ENCODE results near the gene NTN3.
"Not testable (repeated sequence)": the region's sequence is repeated elsewhere in the genome, so short reads cannot be mapped to it uniquely, and the experiment has no call there.

NTN3 gene

DNA sequence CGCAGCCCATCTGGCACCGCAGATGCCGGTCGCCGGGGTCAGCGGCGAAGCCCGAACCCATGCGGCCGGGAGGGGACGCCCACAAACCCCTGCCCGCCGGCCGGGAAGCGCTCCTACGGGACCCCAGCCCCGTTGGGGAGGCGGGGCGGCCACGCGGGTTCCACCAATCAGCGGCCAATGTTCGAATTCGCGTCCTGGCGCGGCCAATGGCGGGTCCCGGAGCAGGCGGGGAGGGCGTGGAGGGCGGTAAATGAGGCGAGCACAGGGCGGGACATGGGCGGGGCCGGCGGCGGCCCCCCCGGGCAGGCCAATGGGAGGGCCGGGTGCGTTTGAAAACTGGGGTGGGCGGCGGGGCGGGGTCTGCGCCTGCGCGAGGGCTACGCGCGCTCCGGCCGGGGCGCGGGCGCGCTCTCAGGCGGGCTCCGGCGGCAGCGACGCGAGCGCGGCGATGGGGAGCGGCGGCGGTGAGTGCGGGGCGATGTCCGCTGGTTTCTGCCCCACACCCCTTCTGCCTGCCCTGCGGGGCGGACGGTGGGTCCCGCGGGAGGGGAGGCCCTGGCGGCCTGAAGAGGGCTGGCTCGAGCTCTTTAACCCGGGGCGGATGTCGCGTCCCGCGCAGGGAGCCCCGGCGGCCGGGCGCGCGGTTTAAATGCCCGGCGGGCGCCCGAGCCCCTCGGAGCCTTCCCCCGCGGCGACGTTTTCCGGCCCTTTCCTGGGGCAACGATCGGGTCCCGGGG lies 41.9 kb upstream of the NTN3 start, which contains the start of gene CCNF:
TSS of gene CCNF (plus strand) at position 414 of the 737 bp plus-strand sequence. CDS start at position 449, 35 bp downstream.
- H3K9ac ChIP-seq (ENCODE audit: low read depth in 1 of 2, low read length in 2 of 2) = peak within 1 kb of the TSS; percentile 68 to 78
- H3K27ac ChIP-seq (ENCODE audit: low read depth in 2 of 2, low read length in 2 of 2) = peak within 1 kb of the TSS; percentile 43 to 67
- peak within 1 kb of the TSS; percentile 77 to 79 for H3K4me3 ChIP-seq (ENCODE audit: low read length in 2 of 2)
- H3K36me3 ChIP-seq (ENCODE audit: control insufficient read depth in 2 of 2, insufficient read depth in 2 of 2, low read length in 2 of 2) = peaks cover 0 to 3% of the 10 kb centered on the region in 2 donors
- H3K27me3 ChIP-seq (ENCODE audit: control insufficient read depth in 2 of 2, insufficient read depth in 2 of 2, low read length in 2 of 2) = no peaks in the 10 kb centered on the region
- no peaks in the 10 kb centered on the region for H3K9me3 ChIP-seq (ENCODE audit: control insufficient read depth in 2 of 2, low read length in 2 of 2)
- peaks cover 12 to 17% of the 10 kb centered on the region in 2 donors for H3K4me1 ChIP-seq (ENCODE audit: control insufficient read depth in 2 of 2, insufficient read depth in 2 of 2, low read length in 2 of 2)

DNA sequence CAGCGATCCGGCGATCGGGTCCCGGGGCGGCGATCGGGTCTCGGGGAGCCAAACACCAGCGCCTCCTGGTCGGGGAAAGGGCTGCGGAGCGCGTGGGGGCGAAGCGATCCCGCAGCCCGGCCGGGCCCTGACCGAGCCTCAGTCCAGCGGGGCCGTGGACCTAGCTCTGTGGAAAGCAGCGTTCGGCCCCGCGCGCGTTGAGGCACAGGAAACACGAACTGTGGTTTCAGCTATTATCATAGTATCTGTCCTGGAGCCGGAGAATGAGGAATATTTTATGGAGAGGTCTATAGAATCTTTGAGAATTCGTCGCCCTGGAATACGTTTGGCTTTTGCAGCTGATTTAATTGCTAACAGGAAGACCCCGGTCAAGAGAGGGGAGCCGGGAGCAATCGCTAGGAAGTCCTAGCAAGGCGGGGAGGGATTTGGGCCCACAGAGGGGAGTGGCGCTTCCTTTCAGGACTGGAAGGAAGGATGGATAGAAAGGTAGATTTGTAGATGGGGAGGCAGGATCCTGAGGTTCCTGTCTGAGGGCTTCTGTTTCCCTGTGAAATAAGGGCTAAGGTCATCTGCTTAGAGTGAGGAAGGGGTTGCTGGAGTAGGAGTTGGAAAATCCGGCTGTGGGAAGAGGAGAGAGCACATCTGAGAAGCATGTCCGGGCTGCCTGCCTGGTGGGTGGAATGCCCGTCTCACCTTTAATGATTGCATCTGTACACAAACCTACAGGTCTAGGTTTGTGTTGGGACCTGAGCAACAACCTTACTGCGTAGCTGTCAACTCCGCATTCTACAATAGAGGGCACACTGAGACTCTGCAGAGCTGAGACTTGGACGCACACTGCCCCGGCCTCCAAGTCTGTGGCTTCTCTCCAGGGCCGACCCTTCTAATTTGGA lies 41.1 kb upstream of the NTN3 start:
- peaks cover 2 to 3% of the 10 kb centered on the region in 2 donors for H3K36me3 ChIP-seq (ENCODE audit: control insufficient read depth in 2 of 2, insufficient read depth in 2 of 2, low read length in 2 of 2)
- no peaks in the 10 kb centered on the region for H3K27me3 ChIP-seq (ENCODE audit: control insufficient read depth in 2 of 2, insufficient read depth in 2 of 2, low read length in 2 of 2)
- H3K27ac ChIP-seq (ENCODE audit: low read depth in 2 of 2, low read length in 2 of 2) = no peak overlapping the region
- peaks cover 12 to 17% of the 10 kb centered on the region in 2 donors for H3K4me1 ChIP-seq (ENCODE audit: control insufficient read depth in 2 of 2, insufficient read depth in 2 of 2, low read length in 2 of 2)
- peak overlapping the region; percentile 73 to 79 for H3K4me3 ChIP-seq (ENCODE audit: low read length in 2 of 2)
- H3K9me3 ChIP-seq (ENCODE audit: control insufficient read depth in 2 of 2, low read length in 2 of 2) = no peaks in the 10 kb centered on the region
- H3K9ac ChIP-seq (ENCODE audit: low read depth in 1 of 2, low read length in 2 of 2) = peak overlapping the region; percentile 56 to 78

DNA sequence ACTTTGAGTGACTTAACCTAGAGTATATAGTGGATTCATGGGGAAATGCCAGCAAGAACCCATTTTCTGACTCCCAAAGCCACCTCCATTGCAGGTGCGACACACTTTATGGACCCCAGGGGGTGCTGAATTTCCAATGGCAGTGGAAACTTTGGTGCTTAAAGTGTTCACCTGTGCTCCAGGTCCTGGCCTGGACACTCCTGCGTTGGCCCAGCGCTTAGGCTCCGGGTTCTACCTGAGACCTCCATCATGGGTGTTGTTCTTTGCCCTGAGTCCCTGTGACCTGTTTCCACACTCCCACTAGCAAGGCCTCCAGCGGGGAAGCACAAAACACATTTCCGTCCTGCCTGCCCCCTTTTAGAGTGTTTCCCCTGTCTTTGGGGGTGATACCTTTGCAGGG lies 38.8 kb upstream of the NTN3 start:
- Histone ChIP-seq H3K9ac (ENCODE audit: low read depth in 1 of 2, low read length in 2 of 2) (no peak overlapping the region), H3K4me1 (ENCODE audit: control insufficient read depth in 2 of 2, insufficient read depth in 2 of 2, low read length in 2 of 2) (peaks cover 12 to 17% of the 10 kb centered on the region in 2 donors), H3K9me3 (ENCODE audit: control insufficient read depth in 2 of 2, low read length in 2 of 2) (no peaks in the 10 kb centered on the region), H3K36me3 (ENCODE audit: control insufficient read depth in 2 of 2, insufficient read depth in 2 of 2, low read length in 2 of 2) (peaks cover 3 to 9% of the 10 kb centered on the region in 2 donors), H3K27ac (ENCODE audit: low read depth in 2 of 2, low read length in 2 of 2) (no peak overlapping the region), H3K4me3 (ENCODE audit: low read length in 2 of 2) (no peak overlapping the region), H3K27me3 (ENCODE audit: control insufficient read depth in 2 of 2, insufficient read depth in 2 of 2, low read length in 2 of 2) (no peaks in the 10 kb centered on the region)

DNA sequence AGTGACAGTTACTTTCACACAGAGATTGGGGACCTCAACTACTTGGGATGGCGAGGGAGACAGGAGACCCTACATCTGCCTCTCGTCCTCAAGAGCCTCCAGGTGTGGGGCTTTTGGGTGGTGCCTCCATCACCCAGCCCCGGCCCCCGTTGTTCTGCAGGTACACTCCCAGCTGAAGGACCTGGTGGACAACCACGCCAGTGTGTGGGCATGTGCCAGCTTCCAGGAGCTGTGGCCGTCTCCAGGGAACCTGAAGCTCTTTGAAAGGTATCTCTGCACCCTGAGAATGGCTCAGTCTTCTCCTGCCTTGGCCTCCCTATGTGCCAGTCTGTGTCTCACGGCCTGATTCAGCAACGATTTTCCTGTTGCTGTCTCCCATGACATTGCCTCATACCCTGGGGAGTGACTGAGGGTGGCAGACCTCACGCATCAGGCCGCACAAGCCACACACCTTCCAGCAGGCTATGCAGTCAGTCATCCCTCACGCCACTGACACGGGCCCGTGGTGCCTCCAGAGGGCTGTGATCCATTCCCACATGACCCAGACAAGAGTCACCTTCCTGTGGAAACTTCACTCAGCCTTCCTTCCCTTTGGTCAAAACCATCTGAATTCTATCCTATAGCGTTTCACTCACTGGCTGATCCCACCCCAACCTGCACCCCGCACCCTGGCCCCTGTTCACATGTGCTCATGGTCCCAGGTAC lies 38.1 kb upstream of the NTN3 start:
- Histone ChIP-seq H3K9ac (ENCODE audit: low read depth in 1 of 2, low read length in 2 of 2) (no peak overlapping the region), H3K36me3 (ENCODE audit: control insufficient read depth in 2 of 2, insufficient read depth in 2 of 2, low read length in 2 of 2) (peaks cover 3 to 11% of the 10 kb centered on the region in 2 donors), H3K4me3 (ENCODE audit: low read length in 2 of 2) (no peak overlapping the region), H3K9me3 (ENCODE audit: control insufficient read depth in 2 of 2, low read length in 2 of 2) (no peaks in the 10 kb centered on the region), H3K27me3 (ENCODE audit: control insufficient read depth in 2 of 2, insufficient read depth in 2 of 2, low read length in 2 of 2) (no peaks in the 10 kb centered on the region), H3K4me1 (ENCODE audit: control insufficient read depth in 2 of 2, insufficient read depth in 2 of 2, low read length in 2 of 2) (peaks cover 12 to 17% of the 10 kb centered on the region in 2 donors), H3K27ac (ENCODE audit: low read depth in 2 of 2, low read length in 2 of 2) (no peak overlapping the region)

DNA sequence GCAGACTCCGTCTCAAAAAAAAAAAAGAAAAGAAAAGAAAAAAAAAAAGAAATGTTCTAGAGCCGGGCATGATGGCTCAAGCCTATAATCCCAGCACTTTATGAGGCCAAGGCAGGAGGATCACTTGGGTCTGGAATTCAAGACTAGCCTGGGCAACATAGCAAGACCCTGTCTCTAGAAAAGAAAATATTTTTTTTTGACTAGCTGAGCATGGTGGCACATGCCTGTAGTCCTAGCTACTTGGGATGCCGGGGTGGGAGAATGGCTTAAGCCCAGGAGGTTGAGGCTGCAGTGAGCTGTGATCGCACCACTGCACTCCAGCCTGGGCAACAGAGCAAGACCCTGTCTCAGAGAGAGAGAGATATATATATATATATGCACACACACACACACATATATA lies 35.9 kb upstream of the NTN3 start:
- H3K27me3 ChIP-seq (ENCODE audit: control insufficient read depth in 2 of 2, insufficient read depth in 2 of 2, low read length in 2 of 2); H3K4me3 ChIP-seq (ENCODE audit: low read length in 2 of 2); H3K9ac ChIP-seq (ENCODE audit: low read depth in 1 of 2, low read length in 2 of 2); H3K4me1 ChIP-seq (ENCODE audit: control insufficient read depth in 2 of 2, insufficient read depth in 2 of 2, low read length in 2 of 2); H3K27ac ChIP-seq (ENCODE audit: low read depth in 2 of 2, low read length in 2 of 2); H3K9me3 ChIP-seq (ENCODE audit: control insufficient read depth in 2 of 2, low read length in 2 of 2): not testable (repeated sequence)
- H3K36me3 ChIP-seq (ENCODE audit: control insufficient read depth in 2 of 2, insufficient read depth in 2 of 2, low read length in 2 of 2) = peaks cover 3 to 11% of the 10 kb centered on the region in 2 donors

DNA sequence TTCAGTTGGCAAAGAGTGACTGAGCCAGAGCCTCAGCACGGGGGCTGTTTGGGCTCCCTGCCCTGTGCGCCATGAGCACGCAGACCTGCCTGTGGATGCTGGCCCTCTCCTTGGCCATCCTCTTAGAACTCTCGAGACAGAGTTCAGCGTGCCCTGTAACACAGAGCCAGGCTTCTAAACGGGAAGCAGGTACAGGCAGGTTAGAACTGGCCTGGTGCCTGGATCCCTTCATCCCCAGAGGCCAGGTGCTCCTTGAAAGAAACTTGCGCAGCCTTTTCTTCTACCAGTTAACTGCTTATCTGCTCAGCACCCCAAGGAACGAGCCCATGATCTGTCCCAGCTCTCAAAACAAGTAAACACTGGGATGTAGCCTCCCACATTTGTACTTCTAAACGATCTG lies 35.0 kb upstream of the NTN3 start:
- no peak overlapping the region for H3K27ac ChIP-seq (ENCODE audit: low read depth in 2 of 2, low read length in 2 of 2)
- peaks cover 3 to 11% of the 10 kb centered on the region in 2 donors for H3K36me3 ChIP-seq (ENCODE audit: control insufficient read depth in 2 of 2, insufficient read depth in 2 of 2, low read length in 2 of 2)
- no peaks in the 10 kb centered on the region for H3K4me1 ChIP-seq (ENCODE audit: control insufficient read depth in 2 of 2, insufficient read depth in 2 of 2, low read length in 2 of 2)
- no peak overlapping the region for H3K4me3 ChIP-seq (ENCODE audit: low read length in 2 of 2)
- H3K27me3 ChIP-seq (ENCODE audit: control insufficient read depth in 2 of 2, insufficient read depth in 2 of 2, low read length in 2 of 2) = no peaks in the 10 kb centered on the region
- H3K9me3 ChIP-seq (ENCODE audit: control insufficient read depth in 2 of 2, low read length in 2 of 2) = no peaks in the 10 kb centered on the region
- H3K9ac ChIP-seq (ENCODE audit: low read depth in 1 of 2, low read length in 2 of 2) = no peak overlapping the region

DNA sequence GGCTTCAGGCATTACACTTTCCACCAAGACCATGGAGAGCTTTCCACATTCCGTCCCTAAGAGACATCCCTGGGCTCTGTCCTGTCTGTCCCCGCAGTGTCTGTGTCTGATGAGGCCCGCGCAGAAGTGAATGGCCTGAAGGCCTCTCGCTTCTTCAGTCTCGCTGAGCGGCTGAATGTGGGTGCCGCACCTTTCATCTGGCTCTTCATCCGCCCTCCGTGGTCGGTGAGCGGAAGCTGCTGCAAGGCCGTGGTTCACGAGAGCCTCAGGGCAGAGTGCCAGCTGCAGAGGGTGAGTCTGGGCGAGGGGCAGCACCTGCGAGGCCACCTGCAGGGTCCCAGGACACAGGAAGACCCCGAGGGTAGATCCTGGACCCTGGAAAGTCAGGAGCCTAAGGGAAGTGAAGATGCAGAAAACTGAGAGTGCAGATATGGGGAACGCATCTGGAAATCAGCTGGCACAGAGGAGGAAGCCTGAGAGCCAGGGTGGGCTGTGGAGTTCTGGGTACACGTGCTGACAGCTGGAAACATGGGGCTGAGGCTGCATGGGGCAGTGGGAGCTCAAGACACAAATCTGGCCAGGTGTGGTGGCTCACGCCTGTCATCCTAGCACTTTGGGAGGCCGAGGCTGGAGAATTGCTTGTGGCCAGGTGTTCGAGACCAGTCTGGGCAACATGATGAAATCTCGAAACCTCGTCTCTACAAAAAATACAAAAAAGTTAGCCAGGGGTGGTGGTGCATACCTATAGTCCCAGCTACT lies 33.9 kb upstream of the NTN3 start:
- Histone ChIP-seq H3K36me3 (ENCODE audit: control insufficient read depth in 2 of 2, insufficient read depth in 2 of 2, low read length in 2 of 2) (peaks cover 3 to 11% of the 10 kb centered on the region in 2 donors), H3K9me3 (ENCODE audit: control insufficient read depth in 2 of 2, low read length in 2 of 2) (no peaks in the 10 kb centered on the region), H3K27me3 (ENCODE audit: control insufficient read depth in 2 of 2, insufficient read depth in 2 of 2, low read length in 2 of 2) (no peaks in the 10 kb centered on the region), H3K9ac (ENCODE audit: low read depth in 1 of 2, low read length in 2 of 2) (no peak overlapping the region), H3K4me3 (ENCODE audit: low read length in 2 of 2) (no peak overlapping the region), H3K4me1 (ENCODE audit: control insufficient read depth in 2 of 2, insufficient read depth in 2 of 2, low read length in 2 of 2) (no peaks in the 10 kb centered on the region), H3K27ac (ENCODE audit: low read depth in 2 of 2, low read length in 2 of 2) (no peak overlapping the region)

DNA sequence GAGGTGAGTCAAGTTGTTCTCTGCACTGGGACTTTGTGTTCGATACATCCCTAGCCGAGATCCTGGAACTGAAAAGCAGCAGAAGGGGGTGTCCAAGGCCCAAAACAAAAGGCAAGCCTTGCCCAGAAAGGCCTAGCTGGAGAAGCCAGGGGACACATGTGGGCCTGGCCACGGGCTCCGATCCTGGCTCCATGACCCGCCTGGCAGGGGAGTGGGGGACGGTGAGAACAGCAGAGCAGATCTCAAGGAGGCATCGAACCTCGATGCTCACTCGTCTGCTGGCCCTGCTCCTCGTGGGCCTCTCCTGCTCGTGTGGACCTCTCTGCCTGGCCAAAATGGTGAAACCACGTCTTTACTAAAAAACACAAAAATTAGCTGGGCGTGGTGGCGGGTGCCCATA lies 33.0 kb upstream of the NTN3 start:
- H3K4me1 ChIP-seq (ENCODE audit: control insufficient read depth in 2 of 2, insufficient read depth in 2 of 2, low read length in 2 of 2) = no peaks in the 10 kb centered on the region
- H3K27me3 ChIP-seq (ENCODE audit: control insufficient read depth in 2 of 2, insufficient read depth in 2 of 2, low read length in 2 of 2) = no peaks in the 10 kb centered on the region
- H3K27ac ChIP-seq (ENCODE audit: low read depth in 2 of 2, low read length in 2 of 2) = no peak overlapping the region
- H3K36me3 ChIP-seq (ENCODE audit: control insufficient read depth in 2 of 2, insufficient read depth in 2 of 2, low read length in 2 of 2) = peaks cover 0 to 11% of the 10 kb centered on the region in 2 donors
- no peaks in the 10 kb centered on the region for H3K9me3 ChIP-seq (ENCODE audit: control insufficient read depth in 2 of 2, low read length in 2 of 2)
- H3K9ac ChIP-seq (ENCODE audit: low read depth in 1 of 2, low read length in 2 of 2) = no peak overlapping the region
- no peak overlapping the region for H3K4me3 ChIP-seq (ENCODE audit: low read length in 2 of 2)

DNA sequence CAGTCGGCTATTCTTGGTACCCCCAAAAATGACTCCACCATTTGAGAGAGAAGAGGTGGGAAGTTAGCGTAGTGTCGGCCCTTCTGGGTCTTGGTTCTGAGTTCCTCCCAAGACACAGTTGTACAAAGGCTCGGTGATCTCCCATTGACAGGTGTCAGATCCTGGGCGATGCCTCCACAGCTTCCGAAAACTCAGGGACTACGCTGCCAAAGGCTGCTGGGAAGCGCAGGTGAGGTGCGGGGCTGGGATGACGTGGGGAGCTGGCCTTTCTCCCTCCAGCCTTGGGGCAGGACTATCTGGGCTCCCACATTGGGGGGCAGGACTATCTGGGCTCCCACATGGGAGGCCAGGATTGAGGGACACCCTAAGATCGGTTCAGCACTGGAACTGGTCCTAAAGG lies 31.5 kb upstream of the NTN3 start:
- no peaks in the 10 kb centered on the region for H3K27me3 ChIP-seq (ENCODE audit: control insufficient read depth in 2 of 2, insufficient read depth in 2 of 2, low read length in 2 of 2)
- no peak overlapping the region for H3K27ac ChIP-seq (ENCODE audit: low read depth in 2 of 2, low read length in 2 of 2)
- no peaks in the 10 kb centered on the region for H3K4me1 ChIP-seq (ENCODE audit: control insufficient read depth in 2 of 2, insufficient read depth in 2 of 2, low read length in 2 of 2)
- peaks cover 0 to 13% of the 10 kb centered on the region in 2 donors for H3K36me3 ChIP-seq (ENCODE audit: control insufficient read depth in 2 of 2, insufficient read depth in 2 of 2, low read length in 2 of 2)
- H3K4me3 ChIP-seq (ENCODE audit: low read length in 2 of 2) = no peak overlapping the region
- H3K9ac ChIP-seq (ENCODE audit: low read depth in 1 of 2, low read length in 2 of 2) = no peak overlapping the region
- H3K9me3 ChIP-seq (ENCODE audit: control insufficient read depth in 2 of 2, low read length in 2 of 2) = no peaks in the 10 kb centered on the region

Data from mucosa of rectum (tissue), 2 donors.